GM19467 (cell line): ENCODE measurements around the gene NT5E.
"Not testable (repeated sequence)": the region's sequence is repeated elsewhere in the genome, so short reads cannot be mapped to it uniquely, and the experiment has no call there.

Source experiments
- ATAC-seq: cut with Tn5 transposase; IDR thresholded peaks from one replicate; pipeline ENCODE4 v1.9.1; 2021; ENCODE audit warnings: mild to moderate bottlenecking, moderate library complexity; ENCODE audit not compliant: unreplicated experiment

NT5E gene

GRCh38 chr6:85484948-85485347 lies 35.1 kb downstream of the NT5E start:
- no peak for ATAC-seq

GRCh38 chr6:85490516-85491248 lies 40.8 kb downstream of the NT5E start:
- ATAC-seq, result no peak

GRCh38 chr6:85493389-85493788 lies 43.5 kb downstream of the NT5E start:
- no peak for ATAC-seq

GRCh38 chr6:85494547-85495536 lies 45.0 kb downstream of the NT5E start:
- ATAC-seq, result no peak

- no peak for ATAC-seq
These were observed 46.2 kb downstream of the NT5E start for GRCh38 chr6:85496009-85496579.

- ATAC-seq, result no peak
These were observed 47.0 kb downstream of the NT5E start for GRCh38 chr6:85496856-85497255.

- no peak for ATAC-seq
These were observed 48.8 kb downstream of the NT5E start for GRCh38 chr6:85498596-85499258.

GRCh38 chr6:85506441-85507093 lies 56.7 kb downstream of the NT5E start:
- no peak for ATAC-seq

- ATAC-seq, result no peak
These were observed 66.3 kb downstream of the NT5E start for GRCh38 chr6:85516168-85516567.

GRCh38 chr6:85524281-85524680 lies 74.4 kb downstream of the NT5E start:
- ATAC-seq, result not testable (repeated sequence)

- ATAC-seq, result no peak
These were observed 87.2 kb downstream of the NT5E start for GRCh38 chr6:85537055-85537494.

- ATAC-seq, result no peak
These were observed 94.9 kb downstream of the NT5E start for GRCh38 chr6:85544776-85545175.
